GM12874 (cell line): ENCODE data around the gene MRPL3.
A peak's percentile ranks its signal among the peaks of the same experiment; 100 is the strongest.

Experiments
- TF ChIP-seq, protein P1 (sequence below): IDR thresholded peaks from 2 replicates; pipeline ENCODE4 v1.5.1; 2011; ENCODE audit warnings: low read depth, mild to moderate bottlenecking, control low read depth, low read length, moderate library complexity; ENCODE audit not compliant: insufficient read depth

Gene MRPL3

GRCh38 chr3:131532645-131533044, 29.9 kb upstream of the MRPL3 start:
- TF ChIP-seq, protein P1, sequence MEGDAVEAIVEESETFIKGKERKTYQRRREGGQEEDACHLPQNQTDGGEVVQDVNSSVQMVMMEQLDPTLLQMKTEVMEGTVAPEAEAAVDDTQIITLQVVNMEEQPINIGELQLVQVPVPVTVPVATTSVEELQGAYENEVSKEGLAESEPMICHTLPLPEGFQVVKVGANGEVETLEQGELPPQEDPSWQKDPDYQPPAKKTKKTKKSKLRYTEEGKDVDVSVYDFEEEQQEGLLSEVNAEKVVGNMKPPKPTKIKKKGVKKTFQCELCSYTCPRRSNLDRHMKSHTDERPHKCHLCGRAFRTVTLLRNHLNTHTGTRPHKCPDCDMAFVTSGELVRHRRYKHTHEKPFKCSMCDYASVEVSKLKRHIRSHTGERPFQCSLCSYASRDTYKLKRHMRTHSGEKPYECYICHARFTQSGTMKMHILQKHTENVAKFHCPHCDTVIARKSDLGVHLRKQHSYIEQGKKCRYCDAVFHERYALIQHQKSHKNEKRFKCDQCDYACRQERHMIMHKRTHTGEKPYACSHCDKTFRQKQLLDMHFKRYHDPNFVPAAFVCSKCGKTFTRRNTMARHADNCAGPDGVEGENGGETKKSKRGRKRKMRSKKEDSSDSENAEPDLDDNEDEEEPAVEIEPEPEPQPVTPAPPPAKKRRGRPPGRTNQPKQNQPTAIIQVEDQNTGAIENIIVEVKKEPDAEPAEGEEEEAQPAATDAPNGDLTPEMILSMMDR: no peak

DNA sequence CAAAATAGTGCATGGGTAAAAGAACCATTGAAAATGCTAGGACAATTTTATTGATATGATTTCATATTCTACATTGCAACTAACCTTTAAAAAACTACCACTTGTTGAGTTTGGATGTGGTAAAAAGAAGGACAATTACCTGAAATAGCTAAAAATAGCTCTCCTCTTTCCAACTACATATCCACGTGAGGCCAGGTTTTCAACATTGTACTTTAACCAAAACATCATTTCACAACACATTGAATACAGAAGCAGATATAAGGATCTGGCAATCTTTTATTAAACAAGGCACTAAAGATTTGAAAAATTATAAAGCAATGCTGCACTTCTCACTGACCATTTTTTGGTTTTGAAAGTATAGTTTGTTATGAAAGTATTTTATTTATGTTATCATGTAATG, 28.1 kb upstream of the MRPL3 start:
- TF ChIP-seq, protein P1: no peak

- TF ChIP-seq, protein P1: no peak
Measured at GRCh38 chr3:131530388-131530787, 27.6 kb upstream of the MRPL3 start.

DNA sequence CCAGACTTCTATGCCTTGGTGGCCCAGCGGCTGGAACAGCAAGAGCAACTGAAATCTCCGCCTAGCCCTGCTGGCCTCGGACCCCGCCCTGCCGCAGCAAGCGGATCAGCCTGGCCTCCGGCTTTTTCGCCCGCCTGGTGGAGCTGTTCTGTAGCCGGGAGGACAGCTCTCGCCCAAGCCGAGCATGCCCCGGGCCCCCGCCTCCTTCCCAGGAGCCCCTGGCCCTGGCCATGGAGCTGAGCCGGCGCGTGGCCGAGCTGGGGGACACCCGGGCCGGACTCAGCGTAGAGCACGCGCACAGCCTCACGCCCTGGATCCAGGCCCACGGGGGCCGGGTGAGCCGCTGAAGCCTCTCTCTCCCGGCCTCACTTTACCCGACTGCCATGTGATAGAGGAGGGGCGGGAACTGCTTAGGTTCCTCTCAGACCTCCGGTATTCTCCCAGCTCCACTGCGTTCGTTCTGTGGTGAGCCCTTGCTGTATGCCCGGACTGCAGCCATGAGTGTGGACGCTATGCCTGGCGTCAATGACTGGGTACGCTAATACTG, 24.1 kb upstream of the MRPL3 start:
- TF ChIP-seq, protein P1: peak; percentile 60

GRCh38 chr3:131518680-131519079, 15.9 kb upstream of the MRPL3 start:
- TF ChIP-seq, protein P1: no peak

GRCh38 chr3:131505421-131505820, 2.6 kb upstream of the MRPL3 start:
- TF ChIP-seq, protein P1: no peak

DNA sequence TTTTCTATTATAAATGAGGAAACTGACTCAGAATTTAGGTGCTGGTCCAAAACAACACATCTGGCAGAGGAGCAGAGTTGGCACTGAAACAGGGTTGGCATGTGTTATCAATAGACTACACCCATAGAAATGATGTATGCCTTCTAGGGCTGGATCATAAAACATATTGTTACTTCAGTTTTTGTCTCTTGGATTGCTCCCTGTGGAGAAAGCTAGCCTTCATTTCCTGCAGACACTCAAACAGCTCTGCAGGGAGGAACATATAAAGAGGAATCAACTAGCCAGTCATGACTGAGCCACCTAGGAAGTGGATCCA, 507 bp upstream of the MRPL3 start:
- TF ChIP-seq, protein P1: no peak

GRCh38 chr3:131501949-131502348, 822 bp downstream of the MRPL3 start:
- TF ChIP-seq, protein P1: no peak
